ENCODE data around the gene DEDD2. TPM values are rescaled to one million over a fixed set of nuclear protein-coding genes. Genes with fewer than 3 reads are reported as not detected.

DEDD2 gene
- polyA plus RNA-seq, 1 donor from 2014 or later, result 69.9 TPM

Other genes with a start within 250 kb of the DEDD2 start
- gene ATP1A3, start 223.4 kb downstream of the DEDD2 start, polyA plus RNA-seq, result 36.2 and 53.6 TPM in 2 replicates
- gene GRIK5, start 147.5 kb downstream of the DEDD2 start, polyA plus RNA-seq, result 22.4 and 28.3 TPM in 2 replicates
- 7.0 and 11.0 TPM in 2 replicates for gene ZNF574, start 141.5 kb downstream of the DEDD2 start, polyA plus RNA-seq
- gene POU2F2, start 85.2 kb downstream of the DEDD2 start, polyA plus RNA-seq, result 7.7 and 12.4 TPM in 2 replicates
- gene ZNF526, start 2.6 kb upstream of the DEDD2 start, polyA plus RNA-seq, result 2.1 TPM in 2 replicates
- 25.2 and 25.8 TPM in 2 replicates for gene GSK3A, start 24.9 kb upstream of the DEDD2 start, polyA plus RNA-seq
- gene ERF, start 37.5 kb upstream of the DEDD2 start, polyA plus RNA-seq, result 3.8 and 6.7 TPM in 2 replicates
- 10.8 and 23.1 TPM in 2 replicates for gene CIC, start 51.6 kb upstream of the DEDD2 start, polyA plus RNA-seq
- gene PRR19, start 84.5 kb upstream of the DEDD2 start, polyA plus RNA-seq, result 1.4 and 2.4 TPM in 2 replicates
- 727 and 741 TPM in 2 replicates for gene PAFAH1B3, start 84.9 kb upstream of the DEDD2 start, polyA plus RNA-seq
- 30.9 and 35.3 TPM in 2 replicates for gene TMEM145, start 95.6 kb upstream of the DEDD2 start, polyA plus RNA-seq
- gene MEGF8, start 108.0 kb upstream of the DEDD2 start, polyA plus RNA-seq, result 21.5 and 22.5 TPM in 2 replicates
- gene CNFN, start 172.6 kb upstream of the DEDD2 start, polyA plus RNA-seq, result not detected in 2 replicates
- 19.1 and 24.7 TPM in 2 replicates for gene LIPE, start 209.7 kb upstream of the DEDD2 start, polyA plus RNA-seq
- gene CXCL17, start 225.3 kb upstream of the DEDD2 start, polyA plus RNA-seq, result not detected in 2 replicates